Left lung (tissue), 10 donors: ENCODE results near the gene TM4SF1. TPM values are rescaled to one million over a fixed set of nuclear protein-coding genes. Genes with fewer than 3 reads are reported as not detected.

Experiments used
- ATAC-seq: fragments of 200-7000 bp; cut with Tn5 transposase; one replicate; pipeline ENCODE4 v1.9.1; 2020; ENCODE audit warnings: moderate library complexity
- DNase-seq, 4 donors: peaks; one replicate each; pipeline ENCODE4 v3.0.0-alpha.2; 2013 to 2020
- H3K27ac ChIP-seq, 2 donors: fragments of 200-600 bp; sonication (generic) in 1 of 2; one replicate each; pipeline versions ENCODE4 v1.5.0 to v1.8.0; 2020 to 2021
- H3K27me3 ChIP-seq, 2 donors: fragments of 200-600 bp; sonication (generic) in 1 of 2; one replicate each; pipeline versions ENCODE4 v1.5.0 to v1.8.0; 2020 to 2021
- H3K36me3 ChIP-seq, 2 donors: fragments of 200-600 bp; sonication (generic) in 1 of 2; one replicate each; pipeline versions ENCODE4 v1.5.0 to v1.8.0; 2020 to 2021
- H3K4me1 ChIP-seq, 2 donors: fragments of 200-600 bp; one replicate each; pipeline ENCODE4 v1.8.0; 2021
- H3K4me3 ChIP-seq, 2 donors: fragments of 200-600 bp; sonication (generic) in 1 of 2; one replicate each; pipeline versions ENCODE4 v1.5.0 to v1.8.0; 2020 to 2021; ENCODE audit warnings: mild to moderate bottlenecking in 1 of 2
- H3K9me3 ChIP-seq, 2 donors: fragments of 200-600 bp; sonication (generic) in 1 of 2; one replicate each; pipeline versions ENCODE4 v1.5.0 to v1.8.0; 2020 to 2021
- intact Hi-C, 2 donors: fragments of 100-400 bp; cut with DNase I; formaldehyde crosslinking; loops; one replicate each; pipeline versions ENCODE4 v1.11.2 to v1.14.2; 2022
- polyA plus RNA-seq, 6 donors: library from polyadenylated mRNA; unstranded; fragments of 120-200 nt; gene quantifications; one replicate each; pipeline ENCODE4 v1.2.1, GENCODE V29; 2013; ENCODE audit not compliant: insufficient read length in 6 of 6
- total RNA-seq, 2 donors: library from RNA; stranded (reverse); fragmentation: NEBNext Ultra II Directional; extraction: Animal tissue kit (Norgen Biotek cat#: 25700); gene quantifications; one replicate each; pipeline ENCODE4 v1.2.1, GENCODE V29; 2021
- TF ChIP-seq, protein P1 (sequence below), 2 donors: fragments of 200-600 bp; sonication (generic) in 1 of 2; IDR thresholded peaks; one replicate each; pipeline versions ENCODE4 v1.5.0 to v1.8.0; 2021; ENCODE audit warnings: antibody characterized with exemption in 2 of 2
- donor health status: DM: no; HTN: yes; CAD: no.
- donor health status: DM: no; HTN: no; CAD: no.

TM4SF1 gene
- total and polyA plus RNA-seq, 8 donors: 74.1 to 283 (median 109) TPM

DNA sequence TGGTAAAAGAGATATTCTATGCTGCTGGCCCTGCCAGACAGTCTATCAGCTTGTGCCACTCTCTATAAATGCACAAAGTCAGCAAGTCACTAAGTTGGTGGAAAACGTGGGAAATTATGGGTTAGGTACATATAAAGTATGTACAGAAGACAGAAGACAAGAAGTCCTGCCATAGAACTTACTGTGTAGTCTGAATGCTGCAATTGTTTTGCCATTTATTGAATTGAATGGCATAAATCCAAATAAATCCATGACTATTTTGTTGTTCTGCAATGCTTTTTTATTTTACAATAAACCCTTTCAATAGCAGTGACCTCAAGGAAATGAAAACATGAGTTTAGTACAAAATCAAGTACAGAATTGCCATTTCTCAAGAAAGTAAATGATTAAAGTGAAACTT is 34.1 kb upstream of the TM4SF1 start:
- DNase-seq (no peak), ATAC-seq (no peak)
- intact Hi-C loops: no loop called here
- H3K4me3 ChIP-seq: no peak overlapping the region
- peaks cover 7 to 17% of the 10 kb centered on the region in 2 donors for H3K4me1 ChIP-seq
- no peak overlapping the region for H3K27ac ChIP-seq
- no peaks in the 10 kb centered on the region for H3K27me3 ChIP-seq
- TF ChIP-seq, protein P1, sequence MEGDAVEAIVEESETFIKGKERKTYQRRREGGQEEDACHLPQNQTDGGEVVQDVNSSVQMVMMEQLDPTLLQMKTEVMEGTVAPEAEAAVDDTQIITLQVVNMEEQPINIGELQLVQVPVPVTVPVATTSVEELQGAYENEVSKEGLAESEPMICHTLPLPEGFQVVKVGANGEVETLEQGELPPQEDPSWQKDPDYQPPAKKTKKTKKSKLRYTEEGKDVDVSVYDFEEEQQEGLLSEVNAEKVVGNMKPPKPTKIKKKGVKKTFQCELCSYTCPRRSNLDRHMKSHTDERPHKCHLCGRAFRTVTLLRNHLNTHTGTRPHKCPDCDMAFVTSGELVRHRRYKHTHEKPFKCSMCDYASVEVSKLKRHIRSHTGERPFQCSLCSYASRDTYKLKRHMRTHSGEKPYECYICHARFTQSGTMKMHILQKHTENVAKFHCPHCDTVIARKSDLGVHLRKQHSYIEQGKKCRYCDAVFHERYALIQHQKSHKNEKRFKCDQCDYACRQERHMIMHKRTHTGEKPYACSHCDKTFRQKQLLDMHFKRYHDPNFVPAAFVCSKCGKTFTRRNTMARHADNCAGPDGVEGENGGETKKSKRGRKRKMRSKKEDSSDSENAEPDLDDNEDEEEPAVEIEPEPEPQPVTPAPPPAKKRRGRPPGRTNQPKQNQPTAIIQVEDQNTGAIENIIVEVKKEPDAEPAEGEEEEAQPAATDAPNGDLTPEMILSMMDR (IDR thresholded peaks at IDR 0.05): no peak
- no peaks in the 10 kb centered on the region for H3K36me3 ChIP-seq
- H3K9me3 ChIP-seq: no peaks in the 10 kb centered on the region

DNA sequence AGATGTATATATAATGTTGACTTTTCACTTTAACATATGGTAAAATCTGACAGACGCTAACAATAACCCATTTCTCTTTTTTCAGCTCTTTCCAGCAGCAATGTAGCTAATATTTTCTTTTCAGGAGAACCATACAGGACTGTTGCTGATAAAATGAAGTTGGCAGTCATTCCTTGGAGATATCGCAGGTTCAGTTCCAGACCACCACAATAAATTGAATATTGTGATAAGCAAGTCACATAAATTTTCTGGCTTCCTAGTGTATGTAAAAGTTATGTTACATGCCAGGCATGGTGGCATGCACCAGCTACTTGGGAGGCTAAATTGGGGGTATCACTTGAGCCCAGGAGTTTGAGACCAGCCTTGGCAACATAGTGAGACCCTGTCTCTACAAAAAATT is 31.9 kb upstream of the TM4SF1 start:
- Histone ChIP-seq H3K4me1 (peaks cover 2 to 4% of the 10 kb centered on the region in 2 donors), H3K4me3 (no peak overlapping the region), H3K27me3 (no peaks in the 10 kb centered on the region), H3K36me3 (no peaks in the 10 kb centered on the region), H3K27ac (no peak overlapping the region), H3K9me3 (no peaks in the 10 kb centered on the region)
- DNase-seq (no peak), ATAC-seq (no peak)
- TF ChIP-seq, protein P1 (IDR thresholded peaks at IDR 0.05): no peak
- intact Hi-C loops: no loop called here

DNA sequence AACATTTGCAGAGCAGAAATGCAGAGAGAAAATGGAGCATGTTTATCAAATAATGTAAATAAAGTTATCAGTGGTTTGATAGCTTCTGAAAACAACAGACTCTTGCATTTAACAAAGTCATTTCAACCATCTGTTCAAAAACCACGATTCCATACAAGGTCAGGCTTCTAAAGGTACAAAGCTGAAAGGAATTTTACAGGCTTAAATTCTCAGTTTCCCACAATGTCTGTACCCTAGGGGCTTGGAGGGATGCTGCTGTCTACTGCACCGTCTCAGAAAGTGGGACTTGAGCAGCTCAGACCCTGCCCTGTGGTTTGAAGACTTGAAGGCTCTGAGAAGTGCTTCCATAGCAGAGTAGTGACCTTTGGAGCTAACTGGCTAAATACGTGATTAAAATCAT is 30.4 kb upstream of the TM4SF1 start:
- no peaks in the 10 kb centered on the region for H3K27me3 ChIP-seq
- DNase-seq: no peak
- no peak overlapping the region for H3K27ac ChIP-seq
- H3K36me3 ChIP-seq: no peaks in the 10 kb centered on the region
- ATAC-seq: no peak
- intact Hi-C loops: no loop called here
- no peaks in the 10 kb centered on the region for H3K9me3 ChIP-seq
- TF ChIP-seq, protein P1 (IDR thresholded peaks at IDR 0.05): no peak
- H3K4me1 ChIP-seq: no peaks in the 10 kb centered on the region
- H3K4me3 ChIP-seq: no peak overlapping the region

DNA sequence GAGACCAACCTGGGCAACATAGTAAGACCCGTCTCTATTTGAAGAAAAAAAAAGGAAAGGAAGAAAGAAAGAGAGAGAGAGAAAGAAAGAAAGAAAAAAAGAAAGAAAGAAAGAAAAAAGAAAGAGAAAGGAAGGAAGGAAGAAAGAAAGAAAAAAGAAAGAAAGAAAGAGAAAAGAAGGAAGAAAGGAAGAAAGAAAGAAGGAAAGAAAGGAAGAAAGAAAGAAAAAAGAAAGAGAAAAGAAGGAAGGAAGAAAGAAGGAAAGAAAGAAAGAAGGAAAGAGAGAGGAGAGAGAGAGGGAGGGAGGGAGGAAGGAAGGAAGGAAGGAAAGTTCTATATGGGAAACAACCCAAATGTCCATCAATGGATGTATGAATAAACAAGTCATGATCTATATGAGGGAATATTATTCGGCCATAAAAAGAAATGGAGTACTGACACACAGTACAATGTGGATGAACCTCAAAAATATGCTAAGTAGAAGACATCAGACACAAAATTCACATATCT is 28.8 kb upstream of the TM4SF1 start:
- ATAC-seq: no peak
- intact Hi-C loops: no loop called here
- Histone ChIP-seq H3K9me3 (no peaks in the 10 kb centered on the region), H3K27me3 (no peaks in the 10 kb centered on the region), H3K4me3 (no peak overlapping the region), H3K27ac (no peak overlapping the region), H3K4me1 (peaks cover 0 to 14% of the 10 kb centered on the region in 2 donors), H3K36me3 (no peaks in the 10 kb centered on the region)
- no peak for DNase-seq
- TF ChIP-seq, protein P1 (IDR thresholded peaks at IDR 0.05): no peak

DNA sequence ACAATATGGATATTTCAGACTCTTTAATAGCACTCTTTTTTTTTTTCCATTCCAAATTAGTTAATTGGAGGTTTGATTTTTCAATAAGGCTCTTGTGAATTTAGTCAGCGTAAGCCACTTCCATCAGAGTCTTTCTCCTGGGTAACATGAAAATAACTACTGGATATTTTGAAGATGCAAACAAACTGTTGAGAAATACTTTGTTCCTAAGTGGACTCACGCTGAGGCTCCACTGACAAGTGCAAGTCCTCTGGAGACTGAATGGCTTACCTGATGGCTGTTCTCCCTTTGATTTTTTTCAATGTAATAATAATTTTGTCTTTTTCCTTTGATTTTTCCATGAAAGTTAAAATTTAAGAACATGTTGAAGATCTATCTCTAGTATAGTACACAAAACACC is 26.0 kb upstream of the TM4SF1 start:
- Histone ChIP-seq H3K27ac (peak overlapping the region; percentile 70 to 77), H3K9me3 (no peaks in the 10 kb centered on the region), H3K27me3 (no peaks in the 10 kb centered on the region), H3K36me3 (no peaks in the 10 kb centered on the region), H3K4me1 (peaks cover 0 to 18% of the 10 kb centered on the region in 2 donors), H3K4me3 (no peak overlapping the region)
- intact Hi-C loops: no loop called here
- ATAC-seq (peak; percentile 64), DNase-seq (no peak)
- TF ChIP-seq, protein P1 (IDR thresholded peaks at IDR 0.05): no peak
